HL-60 (cell line): ENCODE measurements around the gene CEBPE.

Experiments used
- GABPA ChIP-seq: IDR thresholded peaks from 2 replicates; pipeline ENCODE4 v1.6.1; 2012; ENCODE audit warnings: low read depth
- REST ChIP-seq: IDR thresholded peaks from 2 replicates; pipeline ENCODE4 v1.6.1; 2012; ENCODE audit warnings: low read depth; ENCODE audit not compliant: insufficient replicate concordance
- TF ChIP-seq, protein P1 (sequence below): IDR thresholded peaks from one replicate; pipeline ENCODE4 v1.5.1; 2011; ENCODE audit warnings: low read length, control low read depth, inconsistent platforms; ENCODE audit not compliant: insufficient read depth

DNA sequence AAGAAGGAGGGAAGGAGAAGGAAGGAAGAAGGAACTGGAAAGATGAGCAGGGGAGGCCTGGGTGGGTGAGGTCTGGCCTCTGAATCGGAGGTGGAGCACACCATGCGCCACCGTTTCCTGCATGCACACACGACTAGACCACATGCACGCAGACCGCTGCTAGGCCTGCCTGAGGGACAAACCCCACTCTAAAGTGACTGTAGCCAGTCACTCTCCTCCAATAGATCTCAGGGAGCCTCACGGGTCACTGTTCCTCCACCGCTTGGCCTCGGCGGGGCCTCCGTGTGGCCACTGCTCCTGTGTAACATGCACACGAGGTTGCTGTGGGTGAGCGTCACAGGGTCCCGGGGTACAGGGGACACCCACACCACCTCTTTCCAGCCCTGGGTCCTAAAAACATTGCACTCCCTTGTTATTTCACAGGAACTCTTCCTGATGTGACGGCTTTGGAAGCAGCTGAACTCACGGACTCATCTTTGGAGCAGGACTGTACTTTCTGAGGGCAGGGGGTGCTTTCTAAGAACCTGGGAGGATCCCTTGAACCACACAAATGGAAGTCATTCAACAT is 17.6 kb upstream of the CEBPE start:
- TF ChIP-seq, protein P1, sequence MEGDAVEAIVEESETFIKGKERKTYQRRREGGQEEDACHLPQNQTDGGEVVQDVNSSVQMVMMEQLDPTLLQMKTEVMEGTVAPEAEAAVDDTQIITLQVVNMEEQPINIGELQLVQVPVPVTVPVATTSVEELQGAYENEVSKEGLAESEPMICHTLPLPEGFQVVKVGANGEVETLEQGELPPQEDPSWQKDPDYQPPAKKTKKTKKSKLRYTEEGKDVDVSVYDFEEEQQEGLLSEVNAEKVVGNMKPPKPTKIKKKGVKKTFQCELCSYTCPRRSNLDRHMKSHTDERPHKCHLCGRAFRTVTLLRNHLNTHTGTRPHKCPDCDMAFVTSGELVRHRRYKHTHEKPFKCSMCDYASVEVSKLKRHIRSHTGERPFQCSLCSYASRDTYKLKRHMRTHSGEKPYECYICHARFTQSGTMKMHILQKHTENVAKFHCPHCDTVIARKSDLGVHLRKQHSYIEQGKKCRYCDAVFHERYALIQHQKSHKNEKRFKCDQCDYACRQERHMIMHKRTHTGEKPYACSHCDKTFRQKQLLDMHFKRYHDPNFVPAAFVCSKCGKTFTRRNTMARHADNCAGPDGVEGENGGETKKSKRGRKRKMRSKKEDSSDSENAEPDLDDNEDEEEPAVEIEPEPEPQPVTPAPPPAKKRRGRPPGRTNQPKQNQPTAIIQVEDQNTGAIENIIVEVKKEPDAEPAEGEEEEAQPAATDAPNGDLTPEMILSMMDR: no peak
- TF ChIP-seq GABPA (no peak), REST (no peak)
